ENCODE measurements around the gene SEMA3F. TPM values are rescaled to one million over a fixed set of nuclear protein-coding genes. Genes with fewer than 3 reads are reported as not detected.

The SEMA3F gene
- total and polyA plus RNA-seq, 10 of the 15 experiments (the other 5 are each of a cell fraction or from before 2014, with no cell fraction given): 0.08 to 0.28 (median 0.12) TPM; not detected in 6

GRCh38 chr3:50167841-50168209 is 12.7 kb downstream of the SEMA3F start:
- H3K27ac ChIP-seq (ENCODE audit: control insufficient read depth, insufficient read depth): no peak overlapping the region
- ChIA-PET RAD21 (ENCODE audit: unreplicated experiment) (no interaction called here), CTCF (no interaction called here), POLR2A (no interaction called here), SMC1A (ENCODE audit: uncharacterized antibody, unreplicated experiment) (no interaction called here)
- no peaks in the 10 kb centered on the region for H3K9me3 ChIP-seq (replicated peaks; ENCODE audit: control insufficient read depth, insufficient read depth, low read length)
- H3K4me2 ChIP-seq (ENCODE audit: control insufficient read depth, insufficient read depth): no peak overlapping the region
- no peaks in the 10 kb centered on the region for H3K4me1 ChIP-seq (ENCODE audit: control insufficient read depth, insufficient read depth, low read length)
- no peaks in the 10 kb centered on the region for H3K79me2 ChIP-seq (ENCODE audit: control insufficient read depth, insufficient read depth, low read length)
- no peaks in the 10 kb centered on the region; the same call in 1 of the 2 replicates for H4K20me1 ChIP-seq (ENCODE audit: control insufficient read depth, insufficient read depth)
- ATAC-seq (no peak), FAIRE-seq (no peak), DNase-seq (ENCODE audit: low read depth, low spot score) (no peak)
- no peak overlapping the region for H3K4me3 ChIP-seq
- intact Hi-C loops (cut with micrococcal nuclease; ENCODE audit: unreplicated experiment) (no loop called here), in situ Hi-C loops (cut with MboI) (no loop called here)
- WGBS (ENCODE audit: insufficient coverage, insufficient replicate concordance, low lambda C conversion rate, missing lambda C conversion rate): 40% methylated on average over 7 of the region's 7 CpGs
- BruUV-seq (replicated peaks): no TSS peak
- no peak overlapping the region for H2AFZ ChIP-seq (ENCODE audit: control insufficient read depth, low read depth, low read length)
- H3K9ac ChIP-seq (ENCODE audit: control insufficient read depth, insufficient read depth, low read length): no peak overlapping the region
- no peaks in the 10 kb centered on the region; a peak in 1 of 4 replicates for H3K27me3 ChIP-seq (replicated peaks in 1 of 2; ENCODE audit: control insufficient read depth in 2 of 2, insufficient read depth in 2 of 2, low read length in 1 of 2)
- no peaks in the 10 kb centered on the region for H3K36me3 ChIP-seq (ENCODE audit: control insufficient read depth in 2 of 2, insufficient read depth in 2 of 2, low read length in 1 of 2)
- TF ChIP-seq PKNOX1 (IDR thresholded peaks at IDR 0.05) (no peak), EZH2 (IDR thresholded peaks at IDR 0.05; ENCODE audit: borderline replicate concordance, control insufficient read depth, low read depth, low read length) (no peak), POLR2A (IDR thresholded peaks at IDR 0.05; ENCODE audit: low read depth, low read length) (no peak), ZNF687 (IDR thresholded peaks at IDR 0.05) (no peak), PAX5 (IDR thresholded peaks at IDR 0.05; ENCODE audit: borderline replicate concordance, low read depth, low read length) (no peak), JUND (IDR thresholded peaks at IDR 0.05; ENCODE audit: low read depth, low read length) (no peak), HDGF (IDR thresholded peaks at IDR 0.05) (no peak), PML (IDR thresholded peaks at IDR 0.05; ENCODE audit: low read length) (no peak), CBFB (IDR thresholded peaks at IDR 0.05; ENCODE audit: low read depth) (no peak), ZSCAN29 (IDR thresholded peaks at IDR 0.05) (no peak), WRNIP1 (IDR thresholded peaks at IDR 0.05; ENCODE audit: borderline replicate concordance, low read depth, low read length) (no peak), TCF7 (IDR thresholded peaks at IDR 0.05; ENCODE audit: borderline replicate concordance) (no peak), SIX5 (IDR thresholded peaks at IDR 0.05; ENCODE audit: low read depth, low read length, severe bottlenecking) (no peak)
- TF ChIP-seq, protein P1, sequence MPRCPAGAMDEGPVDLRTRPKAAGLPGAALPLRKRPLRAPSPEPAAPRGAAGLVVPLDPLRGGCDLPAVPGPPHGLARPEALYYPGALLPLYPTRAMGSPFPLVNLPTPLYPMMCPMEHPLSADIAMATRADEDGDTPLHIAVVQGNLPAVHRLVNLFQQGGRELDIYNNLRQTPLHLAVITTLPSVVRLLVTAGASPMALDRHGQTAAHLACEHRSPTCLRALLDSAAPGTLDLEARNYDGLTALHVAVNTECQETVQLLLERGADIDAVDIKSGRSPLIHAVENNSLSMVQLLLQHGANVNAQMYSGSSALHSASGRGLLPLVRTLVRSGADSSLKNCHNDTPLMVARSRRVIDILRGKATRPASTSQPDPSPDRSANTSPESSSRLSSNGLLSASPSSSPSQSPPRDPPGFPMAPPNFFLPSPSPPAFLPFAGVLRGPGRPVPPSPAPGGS (IDR thresholded peaks at IDR 0.05; ENCODE audit: borderline replicate concordance, insufficient read depth, low read depth, low read length, poor library complexity, severe bottlenecking): no peak
- TF ChIP-seq, protein P2, sequence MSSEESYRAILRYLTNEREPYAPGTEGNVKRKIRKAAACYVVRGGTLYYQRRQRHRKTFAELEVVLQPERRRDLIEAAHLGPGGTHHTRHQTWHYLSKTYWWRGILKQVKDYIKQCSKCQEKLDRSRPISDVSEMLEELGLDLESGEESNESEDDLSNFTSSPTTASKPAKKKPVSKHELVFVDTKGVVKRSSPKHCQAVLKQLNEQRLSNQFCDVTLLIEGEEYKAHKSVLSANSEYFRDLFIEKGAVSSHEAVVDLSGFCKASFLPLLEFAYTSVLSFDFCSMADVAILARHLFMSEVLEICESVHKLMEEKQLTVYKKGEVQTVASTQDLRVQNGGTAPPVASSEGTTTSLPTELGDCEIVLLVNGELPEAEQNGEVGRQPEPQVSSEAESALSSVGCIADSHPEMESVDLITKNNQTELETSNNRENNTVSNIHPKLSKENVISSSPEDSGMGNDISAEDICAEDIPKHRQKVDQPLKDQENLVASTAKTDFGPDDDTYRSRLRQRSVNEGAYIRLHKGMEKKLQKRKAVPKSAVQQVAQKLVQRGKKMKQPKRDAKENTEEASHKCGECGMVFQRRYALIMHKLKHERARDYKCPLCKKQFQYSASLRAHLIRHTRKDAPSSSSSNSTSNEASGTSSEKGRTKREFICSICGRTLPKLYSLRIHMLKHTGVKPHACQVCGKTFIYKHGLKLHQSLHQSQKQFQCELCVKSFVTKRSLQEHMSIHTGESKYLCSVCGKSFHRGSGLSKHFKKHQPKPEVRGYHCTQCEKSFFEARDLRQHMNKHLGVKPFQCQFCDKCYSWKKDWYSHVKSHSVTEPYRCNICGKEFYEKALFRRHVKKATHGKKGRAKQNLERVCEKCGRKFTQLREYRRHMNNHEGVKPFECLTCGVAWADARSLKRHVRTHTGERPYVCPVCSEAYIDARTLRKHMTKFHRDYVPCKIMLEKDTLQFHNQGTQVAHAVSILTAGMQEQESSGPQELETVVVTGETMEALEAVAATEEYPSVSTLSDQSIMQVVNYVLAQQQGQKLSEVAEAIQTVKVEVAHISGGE (CRISPR knock-in tag; IDR thresholded peaks at IDR 0.05): no peak
